ENCODE data around the gene PPY. TPM values are rescaled to one million over a fixed set of nuclear protein-coding genes. Genes with fewer than 3 reads are reported as not detected.

Gene PPY
- total and polyA plus RNA-seq, 10 of the 15 experiments (the other 5 are each of a cell fraction or from before 2014, with no cell fraction given): 0.91 TPM; not detected in 9

DNA sequence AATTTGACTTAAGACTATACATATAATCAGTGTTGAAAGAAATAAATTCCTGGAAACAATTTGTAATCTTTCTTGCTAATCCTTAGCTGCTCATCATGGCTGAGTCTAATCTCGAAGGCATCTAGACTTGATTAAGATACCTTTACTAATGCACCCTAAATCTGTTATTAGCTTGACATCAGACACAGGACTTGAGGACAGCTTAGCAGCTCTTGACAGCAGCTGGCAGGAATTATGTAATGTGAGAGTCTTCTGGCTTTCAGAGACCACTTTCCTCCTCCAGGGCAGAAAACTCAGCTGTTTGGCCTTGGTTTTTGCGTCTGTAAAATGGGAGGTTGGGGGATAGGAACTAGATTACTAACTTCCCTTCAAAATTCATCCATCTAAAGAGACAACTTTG lies 27.8 kb downstream of the PPY start:
- Histone ChIP-seq H3K79me2 (ENCODE audit: control insufficient read depth, insufficient read depth, low read length) (no peaks in the 10 kb centered on the region), H3K4me2 (ENCODE audit: control insufficient read depth, insufficient read depth) (no peak overlapping the region), H3K36me3 (ENCODE audit: control insufficient read depth in 2 of 2, insufficient read depth in 2 of 2, low read length in 1 of 2) (no peaks in the 10 kb centered on the region), H3K9ac (ENCODE audit: control insufficient read depth, insufficient read depth, low read length) (no peak overlapping the region), H3K27me3 (replicated peaks in 1 of 2; ENCODE audit: control insufficient read depth in 2 of 2, insufficient read depth in 2 of 2, low read length in 1 of 2) (no peaks in the 10 kb centered on the region), H3K4me3 (no peak overlapping the region), H3K4me1 (ENCODE audit: control insufficient read depth, insufficient read depth, low read length) (peaks cover 8% of the 10 kb centered on the region), H3K27ac (ENCODE audit: control insufficient read depth, insufficient read depth) (no peak overlapping the region), H2AFZ (ENCODE audit: control insufficient read depth, low read depth, low read length) (no peak overlapping the region), H4K20me1 (ENCODE audit: control insufficient read depth, insufficient read depth) (no peaks in the 10 kb centered on the region), H3K9me3 (replicated peaks; ENCODE audit: control insufficient read depth, insufficient read depth, low read length) (no peaks in the 10 kb centered on the region; the same call in 2 of the 3 replicates)
- ChIA-PET SMC1A (ENCODE audit: uncharacterized antibody, unreplicated experiment) (interaction anchor here (0.9 kb wide), 1 partner anchor 30 kb away, joined by 4 read pairs; no protein-coding TSS in a partner anchor), RAD21 (ENCODE audit: unreplicated experiment) (interaction anchor here (0.7 to 1.3 kb wide), 2 partner anchors 30 to 127 kb away, joined by 3 read pairs; no protein-coding TSS in a partner anchor), POLR2A (no interaction called here), CTCF (interaction anchor here (0.5 to 1.5 kb wide), 7 partner anchors 10 to 254 kb away, joined by 3 to 14 read pairs (median 4); partner anchors contain the start of gene PPY)
- ATAC-seq (no peak), FAIRE-seq (no peak), DNase-seq (ENCODE audit: low read depth, low spot score) (no peak)
- BruUV-seq (replicated peaks): no TSS peak
- no peak for TF ChIP-seq TCF3 (IDR thresholded peaks at IDR 0.05; ENCODE audit: borderline replicate concordance, insufficient read depth, low read depth, low read length)
- TF ChIP-seq RELA (IDR thresholded peaks at IDR 0.05; ENCODE audit: borderline replicate concordance, partially characterized antibody): no peak
- TF ChIP-seq SIX5 (IDR thresholded peaks at IDR 0.05; ENCODE audit: low read depth, low read length, severe bottlenecking): no peak
- TF ChIP-seq FOXM1 (IDR thresholded peaks at IDR 0.05; ENCODE audit: low read depth, low read length): no peak
- TF ChIP-seq ZNF207 (IDR thresholded peaks at IDR 0.05; ENCODE audit: borderline replicate concordance): no peak
- no peak for TF ChIP-seq NR2F1 (conservative IDR thresholded peaks at IDR 0.05)
- TF ChIP-seq SMAD1 (IDR thresholded peaks at IDR 0.05; ENCODE audit: low read depth, partially characterized antibody): no peak
- TF ChIP-seq ZZZ3 (IDR thresholded peaks at IDR 0.05; ENCODE audit: control insufficient read depth, insufficient read length, low read depth): no peak
- TF ChIP-seq CEBPZ (IDR thresholded peaks at IDR 0.05; ENCODE audit: low read depth, low read length): no peak
- TF ChIP-seq PAX5 (IDR thresholded peaks at IDR 0.05; ENCODE audit: borderline replicate concordance, low read depth, low read length): no peak
- no peak for TF ChIP-seq SPI1 (IDR thresholded peaks at IDR 0.05; ENCODE audit: borderline replicate concordance, insufficient read depth, low read depth, low read length)
- TF ChIP-seq STAT1 (conservative IDR thresholded peaks at IDR 0.05): no peak
- TF ChIP-seq, protein P1, sequence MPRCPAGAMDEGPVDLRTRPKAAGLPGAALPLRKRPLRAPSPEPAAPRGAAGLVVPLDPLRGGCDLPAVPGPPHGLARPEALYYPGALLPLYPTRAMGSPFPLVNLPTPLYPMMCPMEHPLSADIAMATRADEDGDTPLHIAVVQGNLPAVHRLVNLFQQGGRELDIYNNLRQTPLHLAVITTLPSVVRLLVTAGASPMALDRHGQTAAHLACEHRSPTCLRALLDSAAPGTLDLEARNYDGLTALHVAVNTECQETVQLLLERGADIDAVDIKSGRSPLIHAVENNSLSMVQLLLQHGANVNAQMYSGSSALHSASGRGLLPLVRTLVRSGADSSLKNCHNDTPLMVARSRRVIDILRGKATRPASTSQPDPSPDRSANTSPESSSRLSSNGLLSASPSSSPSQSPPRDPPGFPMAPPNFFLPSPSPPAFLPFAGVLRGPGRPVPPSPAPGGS (IDR thresholded peaks at IDR 0.05; ENCODE audit: borderline replicate concordance, insufficient read depth, low read depth, low read length, poor library complexity, severe bottlenecking): no peak
- no peak for TF ChIP-seq TAF1 (IDR thresholded peaks at IDR 0.05; ENCODE audit: borderline replicate concordance, low read depth, low read length)
- TF ChIP-seq MYC (IDR thresholded peaks at IDR 0.05; ENCODE audit: insufficient read depth, insufficient read length, insufficient replicate concordance, low read length, severe bottlenecking): no peak
- TF ChIP-seq NFYB (IDR thresholded peaks at IDR 0.05; ENCODE audit: insufficient read depth, low read depth, low read length): no peak
- TF ChIP-seq ZNF384 (IDR thresholded peaks at IDR 0.05; ENCODE audit: borderline replicate concordance, low read depth, low read length): no peak
- TF ChIP-seq HCFC1 (IDR thresholded peaks at IDR 0.05; ENCODE audit: low read length): no peak
- TF ChIP-seq ELK1 (IDR thresholded peaks at IDR 0.05; ENCODE audit: low read depth, low read length): no peak
- no peak for TF ChIP-seq ZNF217 (IDR thresholded peaks at IDR 0.05)
- in situ Hi-C loops (cut with MboI) (no loop called here), intact Hi-C loops (cut with micrococcal nuclease; ENCODE audit: unreplicated experiment) (no loop called here)
- 40% methylated on average over 2 of the region's 2 CpGs for WGBS (ENCODE audit: insufficient coverage, insufficient replicate concordance, low lambda C conversion rate, missing lambda C conversion rate)
